ENCODE measurements around the gene CBX8. TPM values are rescaled to one million over a fixed set of nuclear protein-coding genes. Genes with fewer than 3 reads are reported as not detected.
A peak's percentile ranks its signal among the peaks of the same experiment; 100 is the strongest.
"Not testable (repeated sequence)": the region's sequence is repeated elsewhere in the genome, so short reads cannot be mapped to it uniquely, and the experiment has no call there.

CBX8 gene
- total RNA-seq, 2 experiments from 2014 or later = 4.9 to 5.5 TPM

DNA sequence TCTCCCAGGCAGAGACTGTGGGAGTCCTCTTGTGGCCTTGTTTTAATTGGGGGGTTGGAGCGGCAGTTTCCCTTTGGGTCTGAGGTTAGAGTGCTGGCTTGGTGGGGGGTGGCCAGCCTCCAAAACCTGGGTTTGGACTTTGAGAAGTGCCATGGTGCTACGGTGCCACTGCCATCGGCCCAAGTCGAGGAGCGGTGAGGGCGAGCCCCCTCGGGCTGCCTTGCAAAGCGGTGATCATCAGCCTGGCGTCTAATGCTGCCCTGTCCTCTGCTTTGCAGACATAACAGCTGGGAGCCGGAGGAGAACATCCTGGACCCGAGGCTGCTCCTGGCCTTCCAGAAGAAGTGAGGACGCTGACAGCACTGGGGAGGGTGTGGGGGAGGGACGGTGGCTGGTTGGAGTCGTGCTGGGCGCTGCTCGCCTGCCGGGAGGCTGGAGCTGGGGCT lies 17.8 kb downstream of the CBX8 start:
- H3K9me3 Mint-ChIP-seq = no peaks in the 10 kb centered on the region
- DNase-seq (no peak), ATAC-seq (ENCODE audit: low read depth) (no peak)
- peak overlapping the region; percentile 93 for H3K4me3 Mint-ChIP-seq
- H3K27ac Mint-ChIP-seq = peak overlapping the region; percentile 78
- peaks cover 32% of the 10 kb centered on the region for H3K4me1 Mint-ChIP-seq
- peaks cover 40% of the 10 kb centered on the region for H3K27me3 Mint-ChIP-seq
- POLR2A ChIA-PET = interaction anchor here (3.7 kb wide), 1 partner anchor 18 kb away, joined by 17 read pairs; the partner anchor contains the start of gene CBX8
- H3K36me3 Mint-ChIP-seq = peaks cover 4% of the 10 kb centered on the region

DNA sequence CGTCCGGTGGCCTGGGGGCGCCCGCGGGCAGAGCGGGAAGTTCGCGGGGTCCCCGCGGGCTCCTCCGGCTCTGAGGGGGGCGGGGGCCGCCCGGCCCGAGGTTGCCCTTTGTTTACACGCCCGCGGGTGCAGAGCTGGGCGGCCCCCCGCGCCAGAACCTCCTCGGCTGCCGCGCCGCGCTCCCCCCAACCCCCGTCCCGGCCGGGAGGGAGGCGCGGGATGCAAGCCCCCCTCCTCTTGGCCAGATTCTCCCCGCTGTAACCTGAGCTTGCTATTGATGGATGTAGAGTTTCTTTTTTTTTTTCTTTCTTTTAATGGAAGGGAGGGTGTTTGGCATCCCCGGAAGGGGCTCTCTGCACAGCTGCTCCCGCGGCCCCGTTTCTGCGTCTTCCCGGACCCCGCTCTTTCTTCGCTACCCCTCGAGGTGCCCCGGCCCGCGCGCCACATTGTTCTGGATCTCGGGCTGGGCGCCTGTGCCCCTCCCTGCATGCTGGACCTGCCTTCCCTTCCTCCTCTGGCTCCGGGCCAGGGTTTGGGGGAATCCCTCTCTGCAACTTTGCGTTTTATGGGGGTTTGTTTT lies 18.3 kb downstream of the CBX8 start:
- H3K4me3 Mint-ChIP-seq = peak overlapping the region; percentile 93
- POLR2A ChIA-PET = interaction anchor here (1.1 to 3.7 kb wide), 2 partner anchors 18 to 57 kb away, joined by 3 to 17 read pairs; partner anchors contain the start of gene CBX8
- H3K36me3 Mint-ChIP-seq = peaks cover 4% of the 10 kb centered on the region
- peaks cover 45% of the 10 kb centered on the region for H3K27me3 Mint-ChIP-seq
- DNase-seq = peak; percentile 56
- H3K4me1 Mint-ChIP-seq = peaks cover 32% of the 10 kb centered on the region
- H3K9me3 Mint-ChIP-seq = no peaks in the 10 kb centered on the region
- ATAC-seq (ENCODE audit: low read depth) = peak; percentile 14
- peak overlapping the region; percentile 78 for H3K27ac Mint-ChIP-seq

DNA sequence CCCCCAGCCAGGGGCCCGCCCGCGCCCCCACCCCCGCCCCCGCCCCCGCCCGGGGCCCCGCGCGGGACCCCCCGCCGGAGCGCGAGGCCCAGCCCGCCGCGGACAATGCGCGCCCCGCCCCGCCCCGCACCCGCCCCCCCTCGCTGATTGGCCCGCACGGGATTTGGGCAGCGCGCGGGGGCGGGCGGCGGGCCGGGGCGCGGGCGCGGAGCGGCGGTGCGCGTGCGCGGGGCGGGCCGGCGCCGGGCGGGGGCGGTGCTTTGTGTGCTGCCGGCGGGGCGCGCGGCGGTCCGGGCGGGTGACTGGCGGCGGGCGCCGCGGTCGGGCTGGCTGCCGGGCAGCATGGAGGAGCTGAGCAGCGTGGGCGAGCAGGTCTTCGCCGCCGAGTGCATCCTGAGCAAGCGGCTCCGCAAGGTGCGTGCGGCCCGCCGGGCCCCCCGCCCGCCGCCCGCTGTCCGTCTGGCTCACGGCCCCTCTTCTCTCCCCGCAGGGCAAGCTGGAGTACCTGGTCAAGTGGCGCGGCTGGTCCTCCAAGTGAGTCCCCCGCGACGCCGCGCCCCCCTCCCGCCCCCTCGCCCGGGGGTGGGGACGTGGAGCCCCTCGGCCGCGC lies 18.9 kb downstream of the CBX8 start, which contains the start of gene CBX2:
CBX2 (plus strand) TSS at position 255 of the 610 bp plus-strand sequence; CDS start at position 343, 88 bp downstream.
- peak; percentile 92 for DNase-seq
- peaks cover 32% of the 10 kb centered on the region for H3K4me1 Mint-ChIP-seq
- peak within 1 kb of the TSS; percentile 93 for H3K4me3 Mint-ChIP-seq
- peaks cover 4% of the 10 kb centered on the region for H3K36me3 Mint-ChIP-seq
- ATAC-seq (ENCODE audit: low read depth) = peak; percentile 82
- POLR2A ChIA-PET = interaction anchor here (1.1 to 3.7 kb wide), 2 partner anchors 19 to 58 kb away, joined by 3 to 17 read pairs; partner anchors contain the start of gene CBX8
- no peaks in the 10 kb centered on the region for H3K9me3 Mint-ChIP-seq
- H3K27me3 Mint-ChIP-seq = peaks cover 48% of the 10 kb centered on the region
- H3K27ac Mint-ChIP-seq = peak within 1 kb of the TSS; percentile 78

DNA sequence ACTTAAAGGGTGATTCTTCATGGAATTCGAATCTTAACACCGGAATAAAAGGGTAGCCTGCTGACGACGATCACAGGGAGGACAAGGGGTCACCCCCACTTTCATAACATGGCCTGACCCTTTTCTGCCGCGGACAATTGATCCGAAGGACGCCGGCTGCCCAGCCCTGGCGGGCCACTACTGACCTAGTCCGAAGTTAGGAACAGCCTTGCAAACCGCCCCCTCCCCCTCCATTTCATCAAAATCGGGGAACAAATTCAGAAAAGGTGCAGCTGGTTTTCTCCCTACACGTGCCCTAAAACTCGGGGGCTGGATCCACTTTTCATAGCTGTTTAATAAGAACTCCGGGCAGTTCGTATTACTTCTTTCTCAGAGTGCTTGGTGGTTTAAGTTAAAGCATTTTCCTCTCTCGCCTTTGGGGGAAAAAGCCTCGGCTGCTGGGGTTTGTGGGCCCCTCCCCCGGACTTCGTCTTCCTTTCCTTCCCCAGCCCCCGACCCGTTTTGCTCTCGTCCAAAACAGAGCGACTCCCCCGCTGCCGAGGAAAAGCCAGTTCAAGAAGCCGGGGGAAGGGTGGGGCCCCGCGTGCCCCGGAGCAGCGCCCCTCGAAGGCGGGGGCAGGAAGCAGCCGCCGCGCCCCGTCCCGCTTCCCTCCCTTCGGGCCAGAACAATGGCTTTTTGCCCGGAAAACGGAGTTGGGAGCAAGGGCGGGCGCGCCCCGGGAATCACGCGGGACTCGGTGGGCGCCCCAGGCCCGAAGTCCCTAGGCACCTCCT lies 19.6 kb downstream of the CBX8 start:
- peak; percentile 73 for DNase-seq

GRCh38 chr17:79776376-79777119 lies 20.3 kb downstream of the CBX8 start:
- no peak for ATAC-seq (ENCODE audit: low read depth)
- no peaks in the 10 kb centered on the region for H3K9me3 Mint-ChIP-seq
- H3K4me3 Mint-ChIP-seq = peak overlapping the region; percentile 75
- DNase-seq = no peak
- POLR2A ChIA-PET = interaction anchor here (0.6 to 3.7 kb wide), 2 partner anchors 20 to 31 kb away, joined by 3 to 17 read pairs; partner anchors contain the start of gene CBX8
- H3K27me3 Mint-ChIP-seq = peaks cover 53% of the 10 kb centered on the region
- no peak overlapping the region for H3K27ac Mint-ChIP-seq
- peaks cover 28% of the 10 kb centered on the region for H3K4me1 Mint-ChIP-seq
- peaks cover 4% of the 10 kb centered on the region for H3K36me3 Mint-ChIP-seq

More for the DNA sequence above, 19.6 kb downstream of the CBX8 start:
- H3K36me3 Mint-ChIP-seq = peaks cover 4% of the 10 kb centered on the region
- H3K27ac Mint-ChIP-seq = no peak overlapping the region
- H3K4me3 Mint-ChIP-seq = peak overlapping the region; percentile 75
- POLR2A ChIA-PET = interaction anchor here (0.6 to 3.7 kb wide), 3 partner anchors 19 to 59 kb away, joined by 3 to 17 read pairs (median 3); partner anchors contain the start of gene CBX8
- H3K4me1 Mint-ChIP-seq = peaks cover 32% of the 10 kb centered on the region
- ATAC-seq (ENCODE audit: low read depth) = peak; percentile 46
- H3K9me3 Mint-ChIP-seq = no peaks in the 10 kb centered on the region
- H3K27me3 Mint-ChIP-seq = peaks cover 53% of the 10 kb centered on the region

GRCh38 chr17:79775632-79776031 lies 21.2 kb downstream of the CBX8 start:
- Mint-ChIP-seq H3K9me3 (no peaks in the 10 kb centered on the region), H3K27ac (no peak overlapping the region), H3K27me3 (peaks cover 53% of the 10 kb centered on the region), H3K36me3 (peaks cover 2% of the 10 kb centered on the region), H3K4me1 (peaks cover 21% of the 10 kb centered on the region), H3K4me3 (no peak overlapping the region)
- POLR2A ChIA-PET = no interaction called here
- DNase-seq = no peak
- ATAC-seq (ENCODE audit: low read depth) = no peak

GRCh38 chr17:79774561-79774975 lies 22.3 kb downstream of the CBX8 start:
- POLR2A ChIA-PET = interaction anchor here (0.9 kb wide), 1 partner anchor 22 kb away, joined by 3 read pairs; the partner anchor contains the start of gene CBX8

GRCh38 chr17:79772726-79773125 lies 24.2 kb downstream of the CBX8 start:
- ATAC-seq (ENCODE audit: low read depth); H3K36me3 Mint-ChIP-seq; H3K9me3 Mint-ChIP-seq; H3K4me1 Mint-ChIP-seq; H3K4me3 Mint-ChIP-seq; POLR2A ChIA-PET; H3K27ac Mint-ChIP-seq; DNase-seq: not testable (repeated sequence)
- H3K27me3 Mint-ChIP-seq = peaks cover 52% of the 10 kb centered on the region

More at GRCh38 chr17:79774561-79774975, 22.3 kb downstream of the CBX8 start:
- Mint-ChIP-seq H3K4me1 (peaks cover 12% of the 10 kb centered on the region), H3K27ac (no peak overlapping the region), H3K27me3 (peaks cover 53% of the 10 kb centered on the region), H3K9me3 (no peaks in the 10 kb centered on the region), H3K36me3 (peaks cover 2% of the 10 kb centered on the region), H3K4me3 (no peak overlapping the region)
- no peak for DNase-seq
- ATAC-seq (ENCODE audit: low read depth) = no peak

- Mint-ChIP-seq H3K9me3 (no peaks in the 10 kb centered on the region), H3K27me3 (peaks cover 43% of the 10 kb centered on the region), H3K4me1 (no peaks in the 10 kb centered on the region), H3K36me3 (no peaks in the 10 kb centered on the region), H3K27ac (no peak overlapping the region), H3K4me3 (no peak overlapping the region)
- POLR2A ChIA-PET = no interaction called here
- DNase-seq (no peak), ATAC-seq (ENCODE audit: low read depth) (no peak)
Measured at GRCh38 chr17:79771276-79771675, 25.6 kb downstream of the CBX8 start.

DNA sequence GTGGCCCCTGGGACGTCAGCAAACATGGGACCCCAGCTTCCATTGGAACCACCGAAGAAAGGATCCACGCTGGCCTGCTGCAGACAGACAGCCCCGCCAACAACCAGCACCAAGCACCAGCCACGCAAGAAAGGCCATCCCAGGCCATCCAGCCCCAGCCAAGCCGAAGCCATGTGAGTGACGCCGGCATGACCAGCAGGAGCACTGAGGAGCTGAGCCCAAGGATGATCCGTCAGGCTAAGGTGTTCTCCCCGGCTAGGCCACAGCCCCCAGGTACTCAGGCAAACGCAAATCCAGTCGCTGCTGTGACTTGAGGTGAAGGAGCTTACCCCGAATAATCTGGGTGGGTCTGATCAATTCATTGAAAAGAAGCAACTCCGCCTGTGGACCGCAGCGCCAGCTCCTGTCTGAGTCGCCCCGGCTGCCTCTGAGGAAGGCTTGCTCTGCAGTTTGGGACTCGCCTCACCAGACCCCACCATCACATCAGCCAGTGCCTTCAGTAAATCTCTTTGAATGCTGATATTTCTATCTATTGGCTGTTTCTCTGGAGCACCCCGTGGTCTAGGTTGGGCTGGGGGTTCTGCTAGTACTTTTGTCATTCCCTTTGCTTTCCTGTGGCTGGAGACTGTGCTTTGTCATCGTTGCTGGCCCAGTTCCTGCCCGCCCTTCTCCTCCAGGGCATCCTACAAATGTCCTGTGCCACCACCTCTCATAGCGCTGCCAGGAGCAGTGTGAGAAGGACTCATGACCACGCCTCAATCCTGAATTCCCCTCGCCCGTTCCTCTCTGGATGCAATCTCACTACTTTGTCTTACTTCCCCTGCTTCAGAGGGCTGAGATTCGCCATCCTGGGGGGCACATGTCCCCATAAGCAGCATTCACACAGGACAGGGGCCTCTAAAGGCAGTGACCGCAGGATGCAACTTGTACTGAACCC lies 27.0 kb downstream of the CBX8 start:
- no peaks in the 10 kb centered on the region for H3K4me1 Mint-ChIP-seq
- peaks cover 29% of the 10 kb centered on the region for H3K27me3 Mint-ChIP-seq
- ATAC-seq (ENCODE audit: low read depth) = no peak
- peak overlapping the region; percentile 21 for H3K27ac Mint-ChIP-seq
- H3K9me3 Mint-ChIP-seq = no peaks in the 10 kb centered on the region
- POLR2A ChIA-PET = no interaction called here
- no peak for DNase-seq
- H3K36me3 Mint-ChIP-seq = no peaks in the 10 kb centered on the region
- no peak overlapping the region for H3K4me3 Mint-ChIP-seq

- H3K36me3 Mint-ChIP-seq = no peaks in the 10 kb centered on the region
- no peaks in the 10 kb centered on the region for H3K9me3 Mint-ChIP-seq
- no peaks in the 10 kb centered on the region for H3K4me1 Mint-ChIP-seq
- no peak for DNase-seq
- H3K27me3 Mint-ChIP-seq = peaks cover 12% of the 10 kb centered on the region
- ATAC-seq (ENCODE audit: low read depth) = no peak
- H3K4me3 Mint-ChIP-seq = no peak overlapping the region
- POLR2A ChIA-PET = interaction anchor here (0.7 kb wide), 1 partner anchor 190 kb away, joined by 5 read pairs; no protein-coding TSS in a partner anchor
- H3K27ac Mint-ChIP-seq = no peak overlapping the region
Measured at GRCh38 chr17:79765708-79766107, 31.2 kb downstream of the CBX8 start.
